ENCODE data around the gene PDE9A. TPM values are rescaled to one million over a fixed set of nuclear protein-coding genes. Genes with fewer than 3 reads are reported as not detected.
A peak's percentile ranks its signal among the peaks of the same experiment; 100 is the strongest.
"Not testable (repeated sequence)": the region's sequence is repeated elsewhere in the genome, so short reads cannot be mapped to it uniquely, and the experiment has no call there.

The PDE9A gene
- total and polyA plus RNA-seq, 2 experiments from 2014 or later, result 26.5 to 31.1 TPM

DNA sequence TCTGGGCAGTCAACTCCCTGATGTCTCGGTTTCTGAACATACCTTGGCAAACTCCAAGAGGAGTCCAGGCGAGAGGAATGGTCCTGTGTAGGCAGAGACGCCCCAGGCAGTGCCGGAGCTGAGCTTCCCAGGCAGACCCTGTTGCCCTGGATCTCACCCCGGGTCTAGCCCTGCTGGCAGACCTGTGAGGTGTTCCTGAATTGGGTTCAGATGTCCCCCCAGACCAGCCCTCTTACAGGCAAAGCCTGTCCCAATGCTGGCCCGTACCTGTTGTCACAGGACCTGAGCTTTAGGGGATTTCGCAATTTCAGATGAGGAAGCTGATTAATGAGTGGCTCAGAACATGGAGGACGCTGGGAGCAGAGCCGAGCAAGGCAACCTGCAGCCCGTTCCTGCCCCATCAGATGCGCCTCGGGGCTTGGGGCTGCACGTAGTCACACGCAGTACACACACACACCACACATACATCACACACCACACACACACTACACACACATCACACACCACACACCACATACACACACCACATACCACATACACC is 38.5 kb upstream of the PDE9A start:
- Histone ChIP-seq H2AFZ (0 out of 2 replicates have a peak overlapping the region, but pooled peaks have one; percentile 4), H4K20me1 (replicated peaks; ENCODE audit: insufficient read depth) (no peaks in the 10 kb centered on the region), H3K27me3 (ENCODE audit: insufficient read depth) (no peaks in the 10 kb centered on the region), H3K9me2 (ENCODE audit: insufficient read depth) (0 out of 2 replicates have a peak, but pooled peaks cover under 1% of the 10 kb centered on the region), H3K36me3 (ENCODE audit: insufficient read depth) (no peaks in the 10 kb centered on the region), H3K79me2 (replicated peaks; ENCODE audit: insufficient read depth) (no peaks in the 10 kb centered on the region), H3F3A (replicated peaks; ENCODE audit: low read depth) (0 out of 2 replicates have a peak, but pooled peaks cover 3% of the 10 kb centered on the region), H3K4me2 (no peak overlapping the region), H3K27ac (ENCODE audit: low read depth) (no peak overlapping the region), H3K4me1 (ENCODE audit: insufficient read depth) (no peaks in the 10 kb centered on the region), H3K4me3 (no peak overlapping the region)
- DNase-seq (ENCODE audit: low spot score), result peak; percentile 54
- H3K36me3 Mint-ChIP-seq (ENCODE audit: low read depth), result no peaks in the 10 kb centered on the region
- H3K4me1 Mint-ChIP-seq, result no peaks in the 10 kb centered on the region
- H3K4me3 Mint-ChIP-seq, result no peak overlapping the region
- H3K27me3 Mint-ChIP-seq (ENCODE audit: insufficient read depth, low read depth, poor library complexity), result peaks cover 6% of the 10 kb centered on the region
- TF ChIP-seq NANOG (IDR thresholded peaks at IDR 0.05; ENCODE audit: borderline replicate concordance) (no peak), STAT1 (IDR thresholded peaks at IDR 0.05; ENCODE audit: unreplicated experiment) (no peak), EZH2phosphoT487 (IDR thresholded peaks at IDR 0.05; ENCODE audit: unreplicated experiment) (no peak)
- H3K9me3 Mint-ChIP-seq, result peaks cover 9% of the 10 kb centered on the region; the same call in 2 of the 3 replicates
- ATAC-seq, result peak; percentile 74
- H3K27ac Mint-ChIP-seq, result no peak overlapping the region

DNA sequence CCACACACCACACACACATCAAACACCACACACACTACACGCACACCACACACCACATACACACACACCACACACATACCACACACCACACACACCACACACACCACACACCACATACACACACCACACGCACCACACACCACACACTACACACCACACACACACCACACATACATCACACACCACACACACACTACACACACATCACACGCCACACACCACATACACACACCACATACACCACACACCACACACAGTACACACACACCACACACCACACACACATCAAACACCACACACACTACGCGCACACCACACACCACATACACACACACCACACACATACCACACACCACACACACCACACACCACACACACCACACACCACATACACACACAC is 38.0 kb upstream of the PDE9A start:
- ATAC-seq; H3K4me1 Mint-ChIP-seq; H3K4me3 ChIP-seq; H3K4me3 Mint-ChIP-seq; H3K4me2 ChIP-seq; H3F3A ChIP-seq (replicated peaks; ENCODE audit: low read depth); H3K27ac Mint-ChIP-seq; H2AFZ ChIP-seq; H3K4me1 ChIP-seq (ENCODE audit: insufficient read depth); H4K20me1 ChIP-seq (replicated peaks; ENCODE audit: insufficient read depth); H3K27me3 ChIP-seq (ENCODE audit: insufficient read depth); H3K9me2 ChIP-seq (ENCODE audit: insufficient read depth); H3K36me3 Mint-ChIP-seq (ENCODE audit: low read depth); H3K27ac ChIP-seq (ENCODE audit: low read depth); H3K36me3 ChIP-seq (ENCODE audit: insufficient read depth); H3K27me3 Mint-ChIP-seq (ENCODE audit: insufficient read depth, low read depth, poor library complexity); H3K79me2 ChIP-seq (replicated peaks; ENCODE audit: insufficient read depth); H3K9me3 Mint-ChIP-seq; DNase-seq (ENCODE audit: low spot score): not testable (repeated sequence)

DNA sequence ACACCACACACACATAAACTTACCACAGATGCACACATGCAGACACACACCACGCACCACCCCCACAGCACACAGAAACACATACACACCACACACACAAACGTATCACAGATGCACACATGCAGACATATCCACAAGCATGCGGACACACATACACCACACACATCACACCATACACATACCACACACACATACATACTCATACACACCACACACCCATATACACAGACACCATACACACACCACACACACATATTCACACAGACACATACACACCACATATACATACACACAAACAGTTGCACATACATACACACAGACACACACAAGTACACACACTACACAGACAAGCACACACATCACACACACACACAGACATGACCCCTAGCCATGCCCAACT is 37.5 kb upstream of the PDE9A start:
- H3K79me2 ChIP-seq (replicated peaks; ENCODE audit: insufficient read depth), result no peaks in the 10 kb centered on the region
- Mint-ChIP-seq H3K4me3 (no peak overlapping the region), H3K27ac (no peak overlapping the region), H3K4me1 (no peaks in the 10 kb centered on the region), H3K36me3 (ENCODE audit: low read depth) (no peaks in the 10 kb centered on the region), H3K9me3 (peaks cover 9% of the 10 kb centered on the region; the same call in 2 of the 3 replicates), H3K27me3 (ENCODE audit: insufficient read depth, low read depth, poor library complexity) (peaks cover 6% of the 10 kb centered on the region)
- no peak overlapping the region for H3K4me2 ChIP-seq
- no peaks in the 10 kb centered on the region for H4K20me1 ChIP-seq (replicated peaks; ENCODE audit: insufficient read depth)
- H3K4me3 ChIP-seq, result no peak overlapping the region
- DNase-seq (ENCODE audit: low spot score) (no peak), ATAC-seq (no peak)
- no peaks in the 10 kb centered on the region for H3K9me2 ChIP-seq (ENCODE audit: insufficient read depth)
- H3F3A ChIP-seq (replicated peaks; ENCODE audit: low read depth), result 0 out of 2 replicates have a peak, but pooled peaks cover 3% of the 10 kb centered on the region
- no peaks in the 10 kb centered on the region for H3K4me1 ChIP-seq (ENCODE audit: insufficient read depth)
- TF ChIP-seq, protein P1, sequence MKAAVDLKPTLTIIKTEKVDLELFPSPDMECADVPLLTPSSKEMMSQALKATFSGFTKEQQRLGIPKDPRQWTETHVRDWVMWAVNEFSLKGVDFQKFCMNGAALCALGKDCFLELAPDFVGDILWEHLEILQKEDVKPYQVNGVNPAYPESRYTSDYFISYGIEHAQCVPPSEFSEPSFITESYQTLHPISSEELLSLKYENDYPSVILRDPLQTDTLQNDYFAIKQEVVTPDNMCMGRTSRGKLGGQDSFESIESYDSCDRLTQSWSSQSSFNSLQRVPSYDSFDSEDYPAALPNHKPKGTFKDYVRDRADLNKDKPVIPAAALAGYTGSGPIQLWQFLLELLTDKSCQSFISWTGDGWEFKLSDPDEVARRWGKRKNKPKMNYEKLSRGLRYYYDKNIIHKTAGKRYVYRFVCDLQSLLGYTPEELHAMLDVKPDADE (IDR thresholded peaks at IDR 0.05), result no peak
- TF ChIP-seq, protein P2, sequence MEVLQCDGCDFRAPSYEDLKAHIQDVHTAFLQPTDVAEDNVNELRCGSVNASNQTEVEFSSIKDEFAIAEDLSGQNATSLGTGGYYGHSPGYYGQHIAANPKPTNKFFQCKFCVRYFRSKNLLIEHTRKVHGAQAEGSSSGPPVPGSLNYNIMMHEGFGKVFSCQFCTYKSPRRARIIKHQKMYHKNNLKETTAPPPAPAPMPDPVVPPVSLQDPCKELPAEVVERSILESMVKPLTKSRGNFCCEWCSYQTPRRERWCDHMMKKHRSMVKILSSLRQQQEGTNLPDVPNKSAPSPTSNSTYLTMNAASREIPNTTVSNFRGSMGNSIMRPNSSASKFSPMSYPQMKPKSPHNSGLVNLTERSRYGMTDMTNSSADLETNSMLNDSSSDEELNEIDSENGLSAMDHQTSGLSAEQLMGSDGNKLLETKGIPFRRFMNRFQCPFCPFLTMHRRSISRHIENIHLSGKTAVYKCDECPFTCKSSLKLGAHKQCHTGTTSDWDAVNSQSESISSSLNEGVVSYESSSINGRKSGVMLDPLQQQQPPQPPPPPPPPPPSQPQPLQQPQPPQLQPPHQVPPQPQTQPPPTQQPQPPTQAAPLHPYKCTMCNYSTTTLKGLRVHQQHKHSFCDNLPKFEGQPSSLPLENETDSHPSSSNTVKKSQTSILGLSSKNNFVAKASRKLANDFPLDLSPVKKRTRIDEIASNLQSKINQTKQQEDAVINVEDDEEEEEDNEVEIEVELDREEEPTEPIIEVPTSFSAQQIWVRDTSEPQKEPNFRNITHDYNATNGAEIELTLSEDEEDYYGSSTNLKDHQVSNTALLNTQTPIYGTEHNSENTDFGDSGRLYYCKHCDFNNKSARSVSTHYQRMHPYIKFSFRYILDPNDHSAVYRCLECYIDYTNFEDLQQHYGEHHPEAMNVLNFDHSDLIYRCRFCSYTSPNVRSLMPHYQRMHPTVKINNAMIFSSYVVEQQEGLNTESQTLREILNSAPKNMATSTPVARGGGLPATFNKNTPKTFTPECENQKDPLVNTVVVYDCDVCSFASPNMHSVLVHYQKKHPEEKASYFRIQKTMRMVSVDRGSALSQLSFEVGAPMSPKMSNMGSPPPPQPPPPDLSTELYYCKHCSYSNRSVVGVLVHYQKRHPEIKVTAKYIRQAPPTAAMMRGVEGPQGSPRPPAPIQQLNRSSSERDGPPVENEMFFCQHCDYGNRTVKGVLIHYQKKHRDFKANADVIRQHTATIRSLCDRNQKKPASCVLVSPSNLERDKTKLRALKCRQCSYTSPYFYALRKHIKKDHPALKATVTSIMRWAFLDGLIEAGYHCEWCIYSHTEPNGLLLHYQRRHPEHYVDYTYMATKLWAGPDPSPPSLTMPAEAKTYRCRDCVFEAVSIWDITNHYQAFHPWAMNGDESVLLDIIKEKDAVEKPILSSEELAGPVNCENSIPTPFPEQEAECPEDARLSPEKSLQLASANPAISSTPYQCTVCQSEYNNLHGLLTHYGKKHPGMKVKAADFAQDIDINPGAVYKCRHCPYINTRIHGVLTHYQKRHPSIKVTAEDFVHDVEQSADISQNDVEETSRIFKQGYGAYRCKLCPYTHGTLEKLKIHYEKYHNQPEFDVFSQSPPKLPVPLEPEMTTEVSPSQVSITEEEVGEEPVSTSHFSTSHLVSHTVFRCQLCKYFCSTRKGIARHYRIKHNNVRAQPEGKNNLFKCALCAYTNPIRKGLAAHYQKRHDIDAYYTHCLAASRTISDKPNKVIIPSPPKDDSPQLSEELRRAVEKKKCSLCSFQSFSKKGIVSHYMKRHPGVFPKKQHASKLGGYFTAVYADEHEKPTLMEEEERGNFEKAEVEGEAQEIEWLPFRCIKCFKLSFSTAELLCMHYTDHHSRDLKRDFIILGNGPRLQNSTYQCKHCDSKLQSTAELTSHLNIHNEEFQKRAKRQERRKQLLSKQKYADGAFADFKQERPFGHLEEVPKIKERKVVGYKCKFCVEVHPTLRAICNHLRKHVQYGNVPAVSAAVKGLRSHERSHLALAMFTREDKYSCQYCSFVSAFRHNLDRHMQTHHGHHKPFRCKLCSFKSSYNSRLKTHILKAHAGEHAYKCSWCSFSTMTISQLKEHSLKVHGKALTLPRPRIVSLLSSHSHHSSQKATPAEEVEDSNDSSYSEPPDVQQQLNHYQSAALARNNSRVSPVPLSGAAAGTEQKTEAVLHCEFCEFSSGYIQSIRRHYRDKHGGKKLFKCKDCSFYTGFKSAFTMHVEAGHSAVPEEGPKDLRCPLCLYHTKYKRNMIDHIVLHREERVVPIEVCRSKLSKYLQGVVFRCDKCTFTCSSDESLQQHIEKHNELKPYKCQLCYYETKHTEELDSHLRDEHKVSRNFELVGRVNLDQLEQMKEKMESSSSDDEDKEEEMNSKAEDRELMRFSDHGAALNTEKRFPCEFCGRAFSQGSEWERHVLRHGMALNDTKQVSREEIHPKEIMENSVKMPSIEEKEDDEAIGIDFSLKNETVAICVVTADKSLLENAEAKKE (CRISPR knock-in tag; IDR thresholded peaks at IDR 0.05), result no peak
- H3K27ac ChIP-seq (ENCODE audit: low read depth), result no peak overlapping the region
- no peaks in the 10 kb centered on the region for H3K36me3 ChIP-seq (ENCODE audit: insufficient read depth)
- H3K27me3 ChIP-seq (ENCODE audit: insufficient read depth), result no peaks in the 10 kb centered on the region
- no peak overlapping the region for H2AFZ ChIP-seq
